ENCODE measurements around the gene CBX4. TPM values are rescaled to one million over a fixed set of nuclear protein-coding genes. Genes with fewer than 3 reads are reported as not detected.

CBX4 gene
- total and polyA plus RNA-seq, 2 of the 13 experiments (the other 11 are each of a cell fraction or from before 2014, with no cell fraction given), result 25.8 to 50.8 TPM

- no peak for TF ChIP-seq GMEB2 (CRISPR knock-in tag; IDR thresholded peaks at IDR 0.05; ENCODE audit: low read depth)
- no peak for TF ChIP-seq ZNF34 (CRISPR knock-in tag; IDR thresholded peaks at IDR 0.05; ENCODE audit: borderline replicate concordance)
- peak; percentile 39; the same call in 1 of the 2 replicates for TF ChIP-seq ZNF629 (CRISPR knock-in tag; conservative IDR thresholded peaks at IDR 0.05)
- TF ChIP-seq THAP8 (CRISPR knock-in tag; IDR thresholded peaks at IDR 0.05; ENCODE audit: borderline replicate concordance), result no peak
- no peak for TF ChIP-seq SETDB1 (CRISPR knock-in tag; IDR thresholded peaks at IDR 0.05; ENCODE audit: borderline replicate concordance)
- 0 out of 2 replicates have a peak, but pooled peaks have one; percentile 34 for TF ChIP-seq ZNF703 (CRISPR knock-in tag; IDR thresholded peaks at IDR 0.05; ENCODE audit: borderline replicate concordance)
- no peak for TF ChIP-seq ZFYVE20 (CRISPR knock-in tag; IDR thresholded peaks at IDR 0.05; ENCODE audit: borderline replicate concordance, low read depth)
- no peak for TF ChIP-seq TP53 (CRISPR knock-in tag; conservative IDR thresholded peaks at IDR 0.05)
- TF ChIP-seq ZNF607 (CRISPR knock-in tag; IDR thresholded peaks at IDR 0.05; ENCODE audit: borderline replicate concordance), result no peak
- TF ChIP-seq ETV6 (CRISPR knock-in tag; conservative IDR thresholded peaks at IDR 0.05), result no peak
- no peak for TF ChIP-seq ZBTB44 (CRISPR knock-in tag; IDR thresholded peaks at IDR 0.05)
- no peak for TF ChIP-seq ZNF235 (CRISPR knock-in tag; IDR thresholded peaks at IDR 0.05; ENCODE audit: borderline replicate concordance)
- no peak for TF ChIP-seq ZNF253 (CRISPR knock-in tag; IDR thresholded peaks at IDR 0.05; ENCODE audit: borderline replicate concordance)
- TF ChIP-seq NCOA1 (CRISPR knock-in tag; IDR thresholded peaks at IDR 0.05), result no peak; the same call in 1 of the 2 replicates
- TF ChIP-seq RFX1 (IDR thresholded peaks at IDR 0.05), result no peak
- TF ChIP-seq DR1 (CRISPR knock-in tag; IDR thresholded peaks at IDR 0.05), result no peak
- no peak for TF ChIP-seq GPBP1L1 (CRISPR knock-in tag; IDR thresholded peaks at IDR 0.05)
- no peak for TF ChIP-seq NR3C1 (CRISPR knock-in tag; IDR thresholded peaks at IDR 0.05)
- TF ChIP-seq POLR2A (IDR thresholded peaks at IDR 0.05; ENCODE audit: insufficient read depth in 1 of 2, low read depth in 2 of 2, low read length in 2 of 2), result no peak
- no peak; the same call in 1 of the 2 replicates for TF ChIP-seq FOXK2 (IDR thresholded peaks at IDR 0.05)
- TF ChIP-seq KDM6A (CRISPR knock-in tag; IDR thresholded peaks at IDR 0.05; ENCODE audit: low read depth), result peak; percentile 85
- peak; percentile 70; the same call in 1 of the 2 replicates for TF ChIP-seq ZNF777 (CRISPR knock-in tag; IDR thresholded peaks at IDR 0.05)
- no peak for TF ChIP-seq ZNF616 (CRISPR knock-in tag; IDR thresholded peaks at IDR 0.05; ENCODE audit: low read depth)
- peak; percentile 66 for TF ChIP-seq TCF7 (IDR thresholded peaks at IDR 0.05; ENCODE audit: low read depth)
- peak; percentile 85 for TF ChIP-seq ZNF775 (CRISPR knock-in tag; IDR thresholded peaks at IDR 0.05; ENCODE audit: borderline replicate concordance)
- peak; percentile 87 for TF ChIP-seq PPARG (CRISPR knock-in tag; conservative IDR thresholded peaks at IDR 0.05)
- TF ChIP-seq ZNF678 (CRISPR knock-in tag; IDR thresholded peaks at IDR 0.05), result no peak; the same call in 1 of the 2 replicates
- TF ChIP-seq ZFP36L2 (CRISPR knock-in tag; IDR thresholded peaks at IDR 0.05), result no peak
- TF ChIP-seq ARNT (IDR thresholded peaks at IDR 0.05), result no peak
These were observed 16.6 kb downstream of the CBX4 start (continued) for GRCh38 chr17:79822583-79823124.
